ENCODE data around the gene RADIL.

The RADIL gene

GRCh38 chr7:4841007-4841784, 42.3 kb downstream of the RADIL start:
- H3K4me3 ChIP-seq (ENCODE audit: low read depth, low read length), result no peak overlapping the region
- DNase-seq (ENCODE audit: low read depth), result no peak
- TF ChIP-seq, protein P1, sequence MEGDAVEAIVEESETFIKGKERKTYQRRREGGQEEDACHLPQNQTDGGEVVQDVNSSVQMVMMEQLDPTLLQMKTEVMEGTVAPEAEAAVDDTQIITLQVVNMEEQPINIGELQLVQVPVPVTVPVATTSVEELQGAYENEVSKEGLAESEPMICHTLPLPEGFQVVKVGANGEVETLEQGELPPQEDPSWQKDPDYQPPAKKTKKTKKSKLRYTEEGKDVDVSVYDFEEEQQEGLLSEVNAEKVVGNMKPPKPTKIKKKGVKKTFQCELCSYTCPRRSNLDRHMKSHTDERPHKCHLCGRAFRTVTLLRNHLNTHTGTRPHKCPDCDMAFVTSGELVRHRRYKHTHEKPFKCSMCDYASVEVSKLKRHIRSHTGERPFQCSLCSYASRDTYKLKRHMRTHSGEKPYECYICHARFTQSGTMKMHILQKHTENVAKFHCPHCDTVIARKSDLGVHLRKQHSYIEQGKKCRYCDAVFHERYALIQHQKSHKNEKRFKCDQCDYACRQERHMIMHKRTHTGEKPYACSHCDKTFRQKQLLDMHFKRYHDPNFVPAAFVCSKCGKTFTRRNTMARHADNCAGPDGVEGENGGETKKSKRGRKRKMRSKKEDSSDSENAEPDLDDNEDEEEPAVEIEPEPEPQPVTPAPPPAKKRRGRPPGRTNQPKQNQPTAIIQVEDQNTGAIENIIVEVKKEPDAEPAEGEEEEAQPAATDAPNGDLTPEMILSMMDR (IDR thresholded peaks at IDR 0.05; ENCODE audit: low read depth, low read length, missing control alignments), result no peak

GRCh38 chr7:4840079-4840501, 43.4 kb downstream of the RADIL start:
- H3K4me3 ChIP-seq (ENCODE audit: low read depth, low read length), result no peak overlapping the region
- TF ChIP-seq, protein P1 (IDR thresholded peaks at IDR 0.05; ENCODE audit: low read depth, low read length, missing control alignments), result no peak
- no peak for DNase-seq (ENCODE audit: low read depth)

DNA sequence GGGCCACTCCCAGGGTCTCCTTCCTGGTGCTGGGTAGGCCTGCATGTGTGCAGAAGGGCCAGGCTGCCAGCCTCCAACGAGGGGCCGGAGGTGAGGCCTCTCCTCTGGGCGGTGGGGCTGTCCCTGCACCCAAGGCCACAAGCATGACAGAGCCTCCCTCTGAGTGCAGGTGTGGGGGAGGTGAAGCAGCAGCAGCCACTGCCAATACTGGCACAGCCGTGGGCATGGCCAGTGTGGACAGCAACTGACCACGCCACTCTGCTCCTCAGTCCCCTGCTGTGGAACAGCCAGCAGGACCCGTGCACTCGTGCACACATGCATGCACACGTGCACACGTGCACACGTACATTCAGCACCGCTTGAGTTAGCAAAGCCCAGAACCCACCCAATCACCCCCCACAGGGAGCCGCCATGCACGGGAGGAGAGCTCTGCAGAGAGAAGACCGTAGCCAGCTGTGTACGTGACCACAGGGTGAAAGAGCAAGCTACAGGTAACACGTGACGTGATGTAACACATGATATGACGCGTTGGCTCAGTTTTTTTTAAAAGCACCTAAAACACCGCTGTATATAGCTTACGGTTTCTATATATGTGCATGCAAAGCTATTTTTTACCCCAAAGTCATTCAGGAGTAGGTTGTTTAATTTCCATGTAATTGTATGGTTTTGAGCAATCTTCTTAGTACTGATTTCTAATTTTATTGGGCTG, 44.7 kb downstream of the RADIL start:
- no peak for DNase-seq (ENCODE audit: low read depth)
- no peak overlapping the region for H3K4me3 ChIP-seq (ENCODE audit: low read depth, low read length)
- TF ChIP-seq, protein P1 (IDR thresholded peaks at IDR 0.05; ENCODE audit: low read depth, low read length, missing control alignments), result no peak

DNA sequence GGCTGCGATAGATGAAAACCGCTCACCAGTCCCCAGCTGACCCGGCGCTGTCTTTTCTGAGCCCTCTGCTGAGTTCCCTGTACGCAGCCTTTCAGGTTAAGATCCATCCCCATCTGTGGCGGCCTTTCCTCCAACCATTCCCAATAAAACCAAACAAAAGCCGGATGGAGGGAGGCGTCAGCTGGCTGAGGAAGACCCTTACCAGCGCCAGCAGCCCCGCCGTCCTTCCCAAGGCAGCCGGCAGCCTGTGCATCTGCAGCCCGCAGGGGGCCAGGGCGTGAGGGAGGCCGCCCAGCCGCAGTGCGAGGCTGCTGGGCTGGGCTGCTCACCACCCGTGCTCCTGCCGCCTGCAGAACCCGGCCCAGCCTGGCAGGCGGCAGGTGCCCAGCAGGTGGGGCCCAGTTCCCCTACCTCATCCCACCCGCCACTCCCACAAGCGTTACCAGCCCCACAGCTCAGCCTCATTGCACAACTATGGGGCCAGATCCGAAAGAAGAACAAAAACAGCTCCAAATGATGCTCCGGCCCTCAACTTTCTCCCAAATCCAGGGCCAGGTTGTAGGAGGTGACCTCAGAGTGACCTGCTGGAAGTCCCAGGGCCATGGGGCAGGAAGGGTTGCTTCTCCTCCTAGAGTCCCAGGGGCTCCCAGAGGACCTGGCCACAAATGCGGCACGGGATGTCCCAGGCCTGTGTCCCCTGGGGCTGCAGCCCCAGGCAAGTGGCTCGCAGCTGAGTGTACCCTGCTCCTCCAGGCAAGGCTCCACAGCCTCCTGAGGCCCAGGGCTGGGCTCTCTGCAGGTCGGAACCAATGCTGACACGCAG, 45.5 kb downstream of the RADIL start:
- TF ChIP-seq, protein P1 (IDR thresholded peaks at IDR 0.05; ENCODE audit: low read depth, low read length, missing control alignments), result no peak
- DNase-seq (ENCODE audit: low read depth), result no peak
- no peak overlapping the region for H3K4me3 ChIP-seq (ENCODE audit: low read depth, low read length)

DNA sequence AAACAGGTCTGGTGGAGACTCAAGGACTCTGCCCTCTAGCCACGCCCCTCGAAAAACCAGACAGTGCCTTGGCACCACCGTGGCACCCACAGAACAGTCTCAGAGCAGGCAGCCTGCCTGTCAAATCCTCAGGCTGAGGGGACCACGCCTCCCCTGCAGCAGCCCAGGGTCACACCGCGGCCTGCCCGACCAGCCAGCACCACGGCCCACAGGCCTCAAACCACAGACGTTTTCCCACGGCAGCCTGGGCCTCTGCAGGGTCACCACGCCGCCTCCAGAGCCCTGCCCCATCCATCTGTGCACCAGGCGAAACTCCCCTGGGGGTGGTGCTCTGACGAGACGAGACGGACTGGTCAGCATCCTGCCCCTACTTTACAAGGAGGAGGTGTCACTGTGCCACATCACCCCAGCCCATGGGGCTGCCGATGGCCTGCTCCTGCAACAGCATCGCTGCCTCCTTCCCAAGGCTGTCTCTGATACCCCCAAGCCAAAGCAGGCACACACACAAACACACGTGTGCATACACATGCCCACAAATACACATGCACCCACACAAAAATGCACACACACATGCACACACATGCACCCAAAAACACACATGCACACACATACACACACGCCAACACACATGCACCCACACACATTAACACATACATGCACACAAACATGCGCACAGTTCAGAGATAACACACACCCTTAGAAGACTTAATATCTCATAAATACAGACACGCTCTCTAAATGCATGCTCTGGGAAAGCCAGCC, 46.3 kb downstream of the RADIL start:
- TF ChIP-seq, protein P1 (IDR thresholded peaks at IDR 0.05; ENCODE audit: low read depth, low read length, missing control alignments), result no peak
- no peak for DNase-seq (ENCODE audit: low read depth)
- no peak overlapping the region for H3K4me3 ChIP-seq (ENCODE audit: low read depth, low read length)

GRCh38 chr7:4836206-4836661, 47.3 kb downstream of the RADIL start:
- H3K4me3 ChIP-seq (ENCODE audit: low read depth, low read length), result no peak overlapping the region
- no peak for DNase-seq (ENCODE audit: low read depth)
- TF ChIP-seq, protein P1 (IDR thresholded peaks at IDR 0.05; ENCODE audit: low read depth, low read length, missing control alignments), result no peak

Data from GM12864 (cell line).